Measurements from ENCODE around the gene TPH2.

- TF ChIP-seq, protein P1, sequence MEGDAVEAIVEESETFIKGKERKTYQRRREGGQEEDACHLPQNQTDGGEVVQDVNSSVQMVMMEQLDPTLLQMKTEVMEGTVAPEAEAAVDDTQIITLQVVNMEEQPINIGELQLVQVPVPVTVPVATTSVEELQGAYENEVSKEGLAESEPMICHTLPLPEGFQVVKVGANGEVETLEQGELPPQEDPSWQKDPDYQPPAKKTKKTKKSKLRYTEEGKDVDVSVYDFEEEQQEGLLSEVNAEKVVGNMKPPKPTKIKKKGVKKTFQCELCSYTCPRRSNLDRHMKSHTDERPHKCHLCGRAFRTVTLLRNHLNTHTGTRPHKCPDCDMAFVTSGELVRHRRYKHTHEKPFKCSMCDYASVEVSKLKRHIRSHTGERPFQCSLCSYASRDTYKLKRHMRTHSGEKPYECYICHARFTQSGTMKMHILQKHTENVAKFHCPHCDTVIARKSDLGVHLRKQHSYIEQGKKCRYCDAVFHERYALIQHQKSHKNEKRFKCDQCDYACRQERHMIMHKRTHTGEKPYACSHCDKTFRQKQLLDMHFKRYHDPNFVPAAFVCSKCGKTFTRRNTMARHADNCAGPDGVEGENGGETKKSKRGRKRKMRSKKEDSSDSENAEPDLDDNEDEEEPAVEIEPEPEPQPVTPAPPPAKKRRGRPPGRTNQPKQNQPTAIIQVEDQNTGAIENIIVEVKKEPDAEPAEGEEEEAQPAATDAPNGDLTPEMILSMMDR (IDR thresholded peaks at IDR 0.05): no peak
- TF ChIP-seq POLR2A (IDR thresholded peaks at IDR 0.05): no peak
Measured at GRCh38 chr12:72000969-72001648, 62.5 kb downstream of the TPH2 start.

Measured in Peyer's patch (tissue), 4 donors.